ENCODE data around the gene REEP6.

DNA sequence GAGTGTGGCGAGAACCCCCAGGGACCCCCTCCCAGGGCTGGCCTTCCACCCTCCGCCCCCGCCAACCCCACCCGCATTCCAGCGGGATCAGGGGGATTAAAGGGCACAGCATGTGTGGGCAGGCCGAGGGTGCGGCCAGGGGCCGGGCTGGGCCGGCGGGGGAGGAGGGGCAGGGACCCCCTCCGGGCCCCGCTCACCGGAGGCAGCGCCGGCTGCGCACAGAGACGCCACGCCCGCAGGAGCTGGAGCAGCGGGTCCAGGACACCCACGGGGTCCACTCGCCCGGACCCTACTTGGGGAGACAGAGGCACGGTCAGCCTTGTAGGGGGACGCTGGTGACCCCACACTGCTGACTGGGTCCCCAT lies 19.4 kb downstream of the REEP6 start:
- no peak for TF ChIP-seq POLR2AphosphoS5 (IDR thresholded peaks at IDR 0.05; ENCODE audit: low read depth, low read length)
- no peak for TF ChIP-seq TAF1 (IDR thresholded peaks at IDR 0.05; ENCODE audit: low read depth, low read length)
- TF ChIP-seq POLR2A (IDR thresholded peaks at IDR 0.05; ENCODE audit: low read depth, low read length): no peak
